Loucy (cell line): ENCODE data around the gene MLF2.

Experiments used
- H2AFZ ChIP-seq: fragments of 200-600 bp; sonication (generic); 2 replicates; pipeline ENCODE4 v1.6.0; 2016; ENCODE audit warnings: antibody characterized with exemption, mild to moderate bottlenecking, low read length, moderate library complexity
- H3F3A ChIP-seq: fragments of 200-600 bp; 2 replicates; pipeline ENCODE4 v1.6.0; 2016; ENCODE audit warnings: antibody characterized with exemption, low read depth, mild to moderate bottlenecking
- H3K27me3 ChIP-seq: fragments of 200-600 bp; sonication (generic); 2 replicates; pipeline ENCODE4 v1.6.1; 2014; ENCODE audit warnings: low read length, mild to moderate bottlenecking; ENCODE audit not compliant: insufficient read depth, poor library complexity, severe bottlenecking
- H3K36me3 ChIP-seq: fragments of 200-600 bp; sonication (generic); 2 replicates; pipeline ENCODE4 v1.6.1; 2016; ENCODE audit warnings: low read length; ENCODE audit not compliant: insufficient read depth
- H3K4me1 ChIP-seq: fragments of 200-600 bp; sonication (generic); 2 replicates; pipeline ENCODE4 v1.5.1; 2014; ENCODE audit warnings: low read length, mild to moderate bottlenecking; ENCODE audit not compliant: insufficient read depth, poor library complexity, severe bottlenecking
- H3K4me2 ChIP-seq: fragments of 200-600 bp; sonication (generic); 2 replicates; pipeline ENCODE4 v1.6.0; 2014; ENCODE audit warnings: antibody characterized with exemption, low read length, low read depth, mild to moderate bottlenecking; ENCODE audit not compliant: poor library complexity, severe bottlenecking
- H3K4me3 ChIP-seq: fragments of 200-600 bp; sonication (generic); 2 replicates; pipeline ENCODE4 v1.5.1; 2014; ENCODE audit warnings: low read length, mild to moderate bottlenecking, mixed read lengths; ENCODE audit not compliant: poor library complexity, severe bottlenecking
- H3K79me2 ChIP-seq: fragments of 200-600 bp; sonication (generic); 2 replicates; pipeline ENCODE4 v1.6.1; 2014; ENCODE audit warnings: low read length; ENCODE audit not compliant: insufficient read depth
- H3K9ac ChIP-seq: fragments of 200-600 bp; sonication (generic); 2 replicates; pipeline ENCODE4 v1.6.0; 2014; ENCODE audit warnings: mild to moderate bottlenecking, low read depth, low read length, moderate library complexity; ENCODE audit not compliant: poor library complexity, severe bottlenecking
- H3K9me2 ChIP-seq: fragments of 200-600 bp; sonication (generic); replicated peaks from 2 replicates; pipeline ENCODE4 v1.6.1; 2016; ENCODE audit warnings: low read depth, low read length, mixed read lengths
- H3K9me3 ChIP-seq: fragments of 200-600 bp; sonication (generic); 2 replicates; pipeline ENCODE4 v1.6.1; 2014; ENCODE audit warnings: mild to moderate bottlenecking, antibody characterized with exemption, low read length, low read depth; ENCODE audit not compliant: insufficient read depth
- H4K20me1 ChIP-seq: fragments of 200-600 bp; sonication (generic); 2 replicates; pipeline ENCODE4 v1.6.0; 2014; ENCODE audit warnings: antibody characterized with exemption, low read length, mild to moderate bottlenecking; ENCODE audit not compliant: insufficient read depth, poor library complexity, severe bottlenecking
- EZH2phosphoT487 ChIP-seq: fragments of 200-600 bp; IDR thresholded peaks from 2 replicates; pipeline ENCODE4 v1.6.1; 2018; ENCODE audit warnings: antibody characterized with exemption, mild to moderate bottlenecking, moderate library complexity, borderline replicate concordance
- TF ChIP-seq, protein P1 (sequence below): fragments of 200-600 bp; sonication (generic); conservative IDR thresholded peaks from 2 replicates; pipeline ENCODE4 v1.5.1; 2014; ENCODE audit warnings: mild to moderate bottlenecking, antibody characterized with exemption, low read length

The MLF2 gene

GRCh38 chr12:6724409-6724797, 28.5 kb downstream of the MLF2 start:
- Histone ChIP-seq H3K36me3 (peaks cover 2% of the 10 kb centered on the region; the same call in 1 of the 2 replicates), H3K9ac (peak overlapping the region; percentile 78), H3K4me3 (peak overlapping the region; percentile 78), H3K79me2 (peaks cover 13% of the 10 kb centered on the region; the same call in 1 of the 2 replicates), H3K9me2 (no peaks in the 10 kb centered on the region), H3F3A (peaks cover 6% of the 10 kb centered on the region; the same call in 1 of the 2 replicates), H3K4me1 (peaks cover 16% of the 10 kb centered on the region), H4K20me1 (no peaks in the 10 kb centered on the region), H3K9me3 (no peaks in the 10 kb centered on the region), H3K27me3 (no peaks in the 10 kb centered on the region), H3K4me2 (peak overlapping the region; percentile 93), H2AFZ (peak overlapping the region; percentile 40)
- no peak for TF ChIP-seq EZH2phosphoT487
- TF ChIP-seq, protein P1, sequence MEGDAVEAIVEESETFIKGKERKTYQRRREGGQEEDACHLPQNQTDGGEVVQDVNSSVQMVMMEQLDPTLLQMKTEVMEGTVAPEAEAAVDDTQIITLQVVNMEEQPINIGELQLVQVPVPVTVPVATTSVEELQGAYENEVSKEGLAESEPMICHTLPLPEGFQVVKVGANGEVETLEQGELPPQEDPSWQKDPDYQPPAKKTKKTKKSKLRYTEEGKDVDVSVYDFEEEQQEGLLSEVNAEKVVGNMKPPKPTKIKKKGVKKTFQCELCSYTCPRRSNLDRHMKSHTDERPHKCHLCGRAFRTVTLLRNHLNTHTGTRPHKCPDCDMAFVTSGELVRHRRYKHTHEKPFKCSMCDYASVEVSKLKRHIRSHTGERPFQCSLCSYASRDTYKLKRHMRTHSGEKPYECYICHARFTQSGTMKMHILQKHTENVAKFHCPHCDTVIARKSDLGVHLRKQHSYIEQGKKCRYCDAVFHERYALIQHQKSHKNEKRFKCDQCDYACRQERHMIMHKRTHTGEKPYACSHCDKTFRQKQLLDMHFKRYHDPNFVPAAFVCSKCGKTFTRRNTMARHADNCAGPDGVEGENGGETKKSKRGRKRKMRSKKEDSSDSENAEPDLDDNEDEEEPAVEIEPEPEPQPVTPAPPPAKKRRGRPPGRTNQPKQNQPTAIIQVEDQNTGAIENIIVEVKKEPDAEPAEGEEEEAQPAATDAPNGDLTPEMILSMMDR, result no peak

DNA sequence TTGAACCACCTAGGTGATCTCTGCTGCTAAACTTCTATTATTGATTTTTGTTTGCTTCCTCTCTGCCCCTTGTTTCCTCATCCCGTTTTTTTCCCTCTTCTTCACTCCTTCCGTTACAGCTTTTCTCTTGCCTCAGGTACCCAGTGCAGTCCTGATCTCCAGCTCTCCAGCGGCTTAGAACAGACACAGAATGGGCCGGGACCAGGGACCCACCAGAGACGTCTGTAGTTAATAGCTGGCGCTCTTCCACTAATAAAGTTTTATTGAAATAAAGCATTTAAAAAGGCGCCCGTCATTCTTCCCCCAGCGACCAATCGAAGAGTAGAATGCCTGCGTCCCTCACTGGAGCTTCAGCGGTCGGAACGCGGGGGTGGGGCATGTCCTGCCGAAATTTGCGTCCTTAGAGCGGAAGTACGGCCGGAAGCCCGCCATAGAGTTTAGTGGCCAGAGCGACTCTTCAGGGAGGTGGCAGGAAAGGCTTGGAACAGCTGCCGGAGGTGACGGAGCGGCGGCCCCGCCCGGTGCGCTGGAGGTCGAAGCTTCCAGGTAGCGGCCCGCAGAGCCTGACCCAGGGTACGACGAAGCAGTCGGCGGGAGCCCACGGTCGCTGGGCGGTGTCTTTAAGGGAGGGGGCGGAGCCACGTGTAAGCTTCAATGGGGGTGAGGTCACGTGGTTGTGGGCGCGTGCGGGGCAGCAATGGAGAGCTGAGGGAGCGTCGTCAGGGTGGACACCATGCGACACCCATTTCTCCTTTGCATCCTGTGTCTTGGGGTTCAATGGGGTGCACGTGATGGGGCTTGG, 29.1 kb downstream of the MLF2 start, which contains the start of gene COPS7A:
COPS7A (plus strand) TSS at position 440 of the 802 bp plus-strand sequence. CDS start 611 bp downstream, outside the sequence.
- peaks cover 6% of the 10 kb centered on the region; the same call in 1 of the 2 replicates for H3F3A ChIP-seq
- peak within 1 kb of the TSS; percentile 93 for H3K4me2 ChIP-seq
- TF ChIP-seq EZH2phosphoT487, result no peak
- TF ChIP-seq, protein P1, result no peak
- peaks cover 16% of the 10 kb centered on the region for H3K4me1 ChIP-seq
- H4K20me1 ChIP-seq, result no peaks in the 10 kb centered on the region
- peaks cover 13% of the 10 kb centered on the region; the same call in 1 of the 2 replicates for H3K79me2 ChIP-seq
- H3K9me3 ChIP-seq, result no peaks in the 10 kb centered on the region
- H2AFZ ChIP-seq, result peak within 1 kb of the TSS; percentile 76
- H3K9me2 ChIP-seq, result no peaks in the 10 kb centered on the region
- peak within 1 kb of the TSS; percentile 78 for H3K4me3 ChIP-seq
- peak within 1 kb of the TSS; percentile 78 for H3K9ac ChIP-seq
- H3K27me3 ChIP-seq, result no peaks in the 10 kb centered on the region
- no peaks in the 10 kb centered on the region for H3K36me3 ChIP-seq

- Histone ChIP-seq H3K36me3 (no peaks in the 10 kb centered on the region), H3F3A (peaks cover 6% of the 10 kb centered on the region; the same call in 1 of the 2 replicates), H3K4me1 (peaks cover 16% of the 10 kb centered on the region), H3K27me3 (no peaks in the 10 kb centered on the region), H3K4me2 (peak overlapping the region; percentile 79), H4K20me1 (no peaks in the 10 kb centered on the region), H3K9me3 (no peaks in the 10 kb centered on the region), H3K79me2 (peaks cover 13% of the 10 kb centered on the region; the same call in 1 of the 2 replicates), H2AFZ (peak overlapping the region; percentile 76; the same call in 1 of the 2 replicates), H3K4me3 (peak overlapping the region; percentile 78), H3K9me2 (no peaks in the 10 kb centered on the region), H3K9ac (peak overlapping the region; percentile 60)
- TF ChIP-seq EZH2phosphoT487, result no peak
- TF ChIP-seq, protein P1, result no peak
Observed at GRCh38 chr12:6722863-6723262, 30.1 kb downstream of the MLF2 start.
